GM12891 (cell line): ENCODE measurements around the gene BDH1.

Experiments used
- POLR2A ChIP-seq: IDR thresholded peaks from 2 replicates; pipeline ENCODE4 v1.6.1; 2011; ENCODE audit warnings: low read depth, low read length, control low read depth
- POLR2AphosphoS5 ChIP-seq: IDR thresholded peaks from 2 replicates; pipeline ENCODE4 v1.6.1; 2011; ENCODE audit warnings: low read depth, low read length, control low read depth
- POU2F2 ChIP-seq: IDR thresholded peaks from 2 replicates; pipeline ENCODE4 v1.6.1; 2011; ENCODE audit warnings: low read depth, mild to moderate bottlenecking, control low read depth, low read length, moderate library complexity
- SPI1 ChIP-seq: IDR thresholded peaks from 2 replicates; pipeline ENCODE4 v1.6.1; 2011; ENCODE audit warnings: low read depth, low read length, control low read depth
- TAF1 ChIP-seq: IDR thresholded peaks from 2 replicates; pipeline ENCODE4 v1.6.1; 2011; ENCODE audit warnings: low read depth, low read length, control low read depth

DNA sequence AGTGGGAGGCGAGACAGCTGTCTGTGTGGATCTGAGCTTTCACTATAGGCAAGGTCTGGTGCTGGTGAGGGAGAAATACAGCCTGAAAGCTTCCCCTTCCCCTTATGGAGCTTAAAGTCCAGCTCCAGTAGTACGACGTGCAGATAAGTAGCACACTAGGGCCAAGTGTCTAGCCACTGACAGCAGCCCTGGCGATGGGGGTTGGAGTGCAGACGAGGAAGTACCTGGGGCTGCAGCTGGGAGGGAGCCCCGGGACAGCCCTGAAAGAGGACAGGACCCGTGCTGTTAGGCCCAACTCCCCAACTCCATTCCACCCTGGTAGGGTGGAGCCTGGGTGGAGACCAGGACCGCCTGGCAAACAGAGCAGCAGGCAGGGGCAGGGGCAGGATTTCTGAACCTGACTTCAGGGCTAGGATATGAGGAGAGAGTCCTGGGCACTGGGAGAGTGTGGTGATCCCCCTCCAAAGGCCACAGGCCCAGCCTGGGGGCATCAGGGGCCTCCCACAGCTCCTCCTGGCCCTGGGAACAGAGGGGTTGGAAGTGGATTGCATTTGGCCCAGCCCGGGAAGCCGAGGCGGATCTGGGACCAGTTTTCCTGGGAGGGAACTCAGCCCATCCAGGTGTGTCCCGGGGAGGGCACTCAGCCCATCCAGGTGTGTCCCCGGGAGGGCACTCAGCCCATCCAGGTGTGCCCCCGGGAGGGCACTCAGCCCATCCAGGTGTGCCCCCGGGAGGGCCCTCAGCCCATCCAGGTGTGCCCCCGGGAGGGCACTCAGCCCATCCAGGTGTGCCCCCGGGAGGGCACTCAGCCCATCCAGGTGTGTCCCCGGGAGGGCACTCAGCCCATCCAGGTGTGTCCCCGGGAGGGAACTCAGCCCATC is 42.8 kb downstream of the BDH1 start:
- no peak for TF ChIP-seq POLR2A
- TF ChIP-seq POLR2AphosphoS5, result no peak
- no peak for TF ChIP-seq SPI1
- no peak for TF ChIP-seq TAF1
- TF ChIP-seq POU2F2, result no peak
